GM10266 (cell line): ENCODE data around the gene KCNQ1.

Source experiments
- DNase-seq: peaks from one replicate; pipeline ENCODE4 v3.0.0; 2012; ENCODE audit errors: extremely low spot score
- TF ChIP-seq, protein P1 (sequence below): IDR thresholded peaks from 2 replicates; pipeline ENCODE4 v1.5.1; 2012; ENCODE audit warnings: mild to moderate bottlenecking, low read depth; ENCODE audit not compliant: control insufficient read depth, insufficient read depth; ENCODE audit errors: missing control alignments

KCNQ1 gene, protein sequence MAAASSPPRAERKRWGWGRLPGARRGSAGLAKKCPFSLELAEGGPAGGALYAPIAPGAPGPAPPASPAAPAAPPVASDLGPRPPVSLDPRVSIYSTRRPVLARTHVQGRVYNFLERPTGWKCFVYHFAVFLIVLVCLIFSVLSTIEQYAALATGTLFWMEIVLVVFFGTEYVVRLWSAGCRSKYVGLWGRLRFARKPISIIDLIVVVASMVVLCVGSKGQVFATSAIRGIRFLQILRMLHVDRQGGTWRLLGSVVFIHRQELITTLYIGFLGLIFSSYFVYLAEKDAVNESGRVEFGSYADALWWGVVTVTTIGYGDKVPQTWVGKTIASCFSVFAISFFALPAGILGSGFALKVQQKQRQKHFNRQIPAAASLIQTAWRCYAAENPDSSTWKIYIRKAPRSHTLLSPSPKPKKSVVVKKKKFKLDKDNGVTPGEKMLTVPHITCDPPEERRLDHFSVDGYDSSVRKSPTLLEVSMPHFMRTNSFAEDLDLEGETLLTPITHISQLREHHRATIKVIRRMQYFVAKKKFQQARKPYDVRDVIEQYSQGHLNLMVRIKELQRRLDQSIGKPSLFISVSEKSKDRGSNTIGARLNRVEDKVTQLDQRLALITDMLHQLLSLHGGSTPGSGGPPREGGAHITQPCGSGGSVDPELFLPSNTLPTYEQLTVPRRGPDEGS

DNA sequence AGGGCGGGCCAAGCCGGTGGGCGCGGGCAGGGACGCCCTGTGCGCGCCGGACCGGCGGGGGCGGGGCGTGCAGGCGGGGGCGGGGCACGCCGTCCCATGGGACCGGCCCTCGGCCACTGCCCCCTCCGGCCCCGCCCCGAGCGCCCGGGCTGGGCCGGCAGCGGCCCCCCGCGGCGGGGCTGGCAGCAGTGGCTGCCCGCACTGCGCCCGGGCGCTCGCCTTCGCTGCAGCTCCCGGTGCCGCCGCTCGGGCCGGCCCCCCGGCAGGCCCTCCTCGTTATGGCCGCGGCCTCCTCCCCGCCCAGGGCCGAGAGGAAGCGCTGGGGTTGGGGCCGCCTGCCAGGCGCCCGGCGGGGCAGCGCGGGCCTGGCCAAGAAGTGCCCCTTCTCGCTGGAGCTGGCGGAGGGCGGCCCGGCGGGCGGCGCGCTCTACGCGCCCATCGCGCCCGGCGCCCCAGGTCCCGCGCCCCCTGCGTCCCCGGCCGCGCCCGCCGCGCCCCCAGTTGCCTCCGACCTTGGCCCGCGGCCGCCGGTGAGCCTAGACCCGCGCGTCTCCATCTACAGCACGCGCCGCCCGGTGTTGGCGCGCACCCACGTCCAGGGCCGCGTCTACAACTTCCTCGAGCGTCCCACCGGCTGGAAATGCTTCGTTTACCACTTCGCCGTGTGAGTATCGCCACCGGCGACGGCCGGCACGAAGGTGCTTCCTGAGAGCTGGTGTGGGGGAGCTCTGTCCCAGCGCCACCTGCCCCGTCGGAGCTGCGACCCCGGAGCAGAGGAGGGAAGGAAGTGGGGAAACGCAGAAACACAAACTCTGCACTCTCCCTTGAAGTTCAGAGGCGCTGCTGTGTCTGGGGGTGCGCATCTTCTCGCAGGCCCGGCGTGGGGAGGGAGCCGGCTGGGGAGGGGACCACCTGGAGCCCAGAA is at the start of gene KCNQ1:
TSS of gene KCNQ1 (plus strand) at position 188 of the 925 bp plus-strand sequence. CDS start at position 279, 91 bp downstream.
- TF ChIP-seq, protein P1, sequence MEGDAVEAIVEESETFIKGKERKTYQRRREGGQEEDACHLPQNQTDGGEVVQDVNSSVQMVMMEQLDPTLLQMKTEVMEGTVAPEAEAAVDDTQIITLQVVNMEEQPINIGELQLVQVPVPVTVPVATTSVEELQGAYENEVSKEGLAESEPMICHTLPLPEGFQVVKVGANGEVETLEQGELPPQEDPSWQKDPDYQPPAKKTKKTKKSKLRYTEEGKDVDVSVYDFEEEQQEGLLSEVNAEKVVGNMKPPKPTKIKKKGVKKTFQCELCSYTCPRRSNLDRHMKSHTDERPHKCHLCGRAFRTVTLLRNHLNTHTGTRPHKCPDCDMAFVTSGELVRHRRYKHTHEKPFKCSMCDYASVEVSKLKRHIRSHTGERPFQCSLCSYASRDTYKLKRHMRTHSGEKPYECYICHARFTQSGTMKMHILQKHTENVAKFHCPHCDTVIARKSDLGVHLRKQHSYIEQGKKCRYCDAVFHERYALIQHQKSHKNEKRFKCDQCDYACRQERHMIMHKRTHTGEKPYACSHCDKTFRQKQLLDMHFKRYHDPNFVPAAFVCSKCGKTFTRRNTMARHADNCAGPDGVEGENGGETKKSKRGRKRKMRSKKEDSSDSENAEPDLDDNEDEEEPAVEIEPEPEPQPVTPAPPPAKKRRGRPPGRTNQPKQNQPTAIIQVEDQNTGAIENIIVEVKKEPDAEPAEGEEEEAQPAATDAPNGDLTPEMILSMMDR, result no peak
- peak; percentile 87 for DNase-seq

DNA sequence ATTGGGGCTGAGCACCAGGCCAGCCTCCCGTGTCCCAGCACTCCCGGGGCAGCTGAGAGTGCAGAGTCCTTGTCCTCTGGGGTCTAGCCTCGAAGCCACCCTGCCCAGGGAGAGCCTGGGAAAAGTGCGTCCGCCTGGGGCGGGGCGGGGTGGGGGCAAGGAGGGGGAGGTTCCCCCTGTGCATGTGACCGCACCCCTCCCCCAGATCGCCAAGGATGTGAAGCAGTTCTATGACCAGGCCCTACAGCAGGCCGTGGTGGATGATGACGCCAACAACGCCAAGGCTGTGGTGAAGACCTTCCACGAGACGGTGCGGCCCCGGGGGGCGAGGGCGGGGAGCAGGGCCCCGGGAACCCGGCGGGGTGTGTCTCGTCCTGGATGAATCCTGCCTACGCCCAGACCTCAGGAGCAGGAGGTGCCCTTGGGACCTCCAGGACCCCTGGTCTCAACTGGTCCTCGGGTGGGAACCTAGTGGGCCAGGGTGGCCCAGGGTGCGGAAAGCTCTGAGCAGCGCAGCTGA is 49.5 kb upstream of the KCNQ1 start:
- TF ChIP-seq, protein P1, result no peak

DNA sequence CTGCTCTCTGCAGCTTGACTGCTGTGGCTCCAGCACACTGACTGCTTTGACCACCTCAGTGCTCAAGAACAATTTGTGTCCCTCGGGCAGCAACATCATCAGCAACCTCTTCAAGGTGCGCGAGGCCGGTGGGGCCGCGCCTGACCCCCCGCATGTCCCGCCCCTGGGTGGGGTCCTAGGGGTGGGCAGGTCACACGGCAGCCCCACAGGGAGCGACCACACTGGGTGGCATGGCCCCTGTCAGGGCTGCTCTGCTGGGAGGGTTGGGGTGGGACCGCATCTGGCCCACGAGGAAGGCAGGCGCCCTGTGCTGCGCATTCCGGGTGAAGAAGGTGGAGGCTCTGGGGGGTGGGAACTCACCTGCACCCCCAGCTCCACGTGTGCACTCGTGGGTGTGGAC is 49.0 kb upstream of the KCNQ1 start:
- TF ChIP-seq, protein P1, result no peak
- no peak for DNase-seq

More for the DNA sequence above, 49.5 kb upstream of the KCNQ1 start:
- DNase-seq, result no peak

DNA sequence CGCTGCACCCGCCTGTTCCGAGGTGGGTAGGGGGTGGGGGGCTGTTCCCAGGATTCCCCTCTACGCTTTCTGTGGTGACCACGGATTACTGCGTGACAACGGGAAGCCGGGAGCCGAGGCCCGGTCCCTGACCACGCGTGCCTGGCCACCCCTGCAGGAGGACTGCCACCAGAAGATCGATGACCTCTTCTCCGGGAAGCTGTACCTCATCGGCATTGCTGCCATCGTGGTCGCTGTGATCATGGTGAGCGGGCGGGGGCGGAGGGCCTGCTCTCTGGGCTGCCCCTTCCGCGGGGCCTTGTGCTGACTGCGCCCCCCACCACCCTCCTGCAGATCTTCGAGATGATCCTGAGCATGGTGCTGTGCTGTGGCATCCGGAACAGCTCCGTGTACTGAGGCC is 48.3 kb upstream of the KCNQ1 start:
- TF ChIP-seq, protein P1, result no peak
- no peak for DNase-seq

DNA sequence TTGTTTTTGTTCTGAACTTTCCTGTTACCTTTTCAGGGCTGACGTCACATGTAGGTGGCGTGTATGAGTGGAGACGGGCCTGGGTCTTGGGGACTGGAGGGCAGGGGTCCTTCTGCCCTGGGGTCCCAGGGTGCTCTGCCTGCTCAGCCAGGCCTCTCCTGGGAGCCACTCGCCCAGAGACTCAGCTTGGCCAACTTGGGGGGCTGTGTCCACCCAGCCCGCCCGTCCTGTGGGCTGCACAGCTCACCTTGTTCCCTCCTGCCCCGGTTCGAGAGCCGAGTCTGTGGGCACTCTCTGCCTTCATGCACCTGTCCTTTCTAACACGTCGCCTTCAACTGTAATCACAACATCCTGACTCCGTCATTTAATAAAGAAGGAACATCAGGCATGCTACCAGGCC is 47.8 kb upstream of the KCNQ1 start:
- TF ChIP-seq, protein P1, result no peak
- no peak for DNase-seq

DNA sequence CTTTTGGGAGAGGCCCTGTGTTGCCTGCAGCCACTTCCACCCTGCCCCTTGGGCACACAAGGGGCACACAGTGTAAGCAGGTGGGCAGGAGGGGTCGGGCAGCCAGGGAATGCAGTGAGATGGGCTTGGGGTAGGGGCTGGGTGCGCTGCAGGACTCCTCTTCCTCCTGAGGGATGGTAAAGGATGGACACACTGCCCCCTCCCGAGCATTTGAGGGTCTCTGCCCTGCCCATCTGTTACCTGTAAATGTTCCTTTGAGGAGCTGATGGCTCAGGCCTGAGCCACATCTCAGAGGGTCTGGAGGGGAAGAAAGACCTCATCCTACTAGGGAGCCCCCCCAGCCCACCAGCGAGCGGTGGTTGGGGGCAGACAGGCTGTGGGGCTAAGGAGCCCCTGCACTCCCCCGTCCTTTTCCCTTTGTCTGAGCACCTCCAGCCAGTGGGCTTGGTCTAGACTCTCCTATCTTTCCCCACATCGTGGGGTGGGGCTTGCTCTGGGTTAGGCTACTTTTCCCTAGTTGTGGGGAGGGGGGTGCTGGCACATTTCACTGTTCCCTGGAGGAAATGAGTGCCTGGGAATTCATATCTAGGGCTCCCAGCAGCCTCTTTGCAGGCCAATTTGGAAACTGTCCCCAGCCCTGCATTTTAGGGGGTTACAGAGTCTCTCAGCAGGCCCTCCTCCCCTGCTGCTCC is 46.0 kb upstream of the KCNQ1 start:
- TF ChIP-seq, protein P1, result peak; percentile 10
- DNase-seq, result no peak
